NK-92 (cell line): ENCODE data around the gene XPA.

ENCODE experiments used
- DNase-seq: peaks from one replicate; lab custom pipeline; 2025; ENCODE audit not compliant: unreplicated experiment; lab: John Stamatoyannopoulos, UW

The XPA gene

GRCh38 chr9:97659771-97660170 lies 37.4 kb downstream of the XPA start:
- DNase-seq, result no peak

- DNase-seq, result no peak
Observed at GRCh38 chr9:97658707-97659106, 38.4 kb downstream of the XPA start.

- no peak for DNase-seq
Observed at GRCh38 chr9:97651646-97652045, 45.5 kb downstream of the XPA start.

GRCh38 chr9:97647996-97648395 lies 49.1 kb downstream of the XPA start:
- DNase-seq, result no peak

GRCh38 chr9:97645720-97646119 lies 51.4 kb downstream of the XPA start:
- DNase-seq, result no peak

GRCh38 chr9:97640325-97640724 lies 56.8 kb downstream of the XPA start:
- DNase-seq, result no peak

DNA sequence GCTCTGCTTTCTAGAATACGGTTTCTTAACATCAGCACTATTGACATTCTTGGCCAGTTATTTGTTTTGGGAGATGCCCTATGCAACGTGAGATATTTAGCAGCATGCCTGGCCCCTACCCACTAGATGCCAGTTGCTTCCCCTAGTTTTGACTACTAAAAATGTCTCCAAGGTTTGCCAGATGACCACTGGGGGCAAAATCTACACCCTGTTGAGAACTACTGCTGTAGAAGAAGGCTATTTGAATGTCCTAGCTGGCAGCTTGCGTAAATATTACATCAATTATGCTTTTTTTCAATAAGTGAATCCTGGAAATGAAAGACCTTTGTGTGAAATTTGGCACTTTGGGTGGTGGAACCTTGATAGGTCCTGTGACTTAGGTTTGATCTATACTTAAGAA lies 58.5 kb downstream of the XPA start:
- no peak for DNase-seq

- DNase-seq, result no peak
Observed at GRCh38 chr9:97636903-97637302, 60.2 kb downstream of the XPA start.

DNA sequence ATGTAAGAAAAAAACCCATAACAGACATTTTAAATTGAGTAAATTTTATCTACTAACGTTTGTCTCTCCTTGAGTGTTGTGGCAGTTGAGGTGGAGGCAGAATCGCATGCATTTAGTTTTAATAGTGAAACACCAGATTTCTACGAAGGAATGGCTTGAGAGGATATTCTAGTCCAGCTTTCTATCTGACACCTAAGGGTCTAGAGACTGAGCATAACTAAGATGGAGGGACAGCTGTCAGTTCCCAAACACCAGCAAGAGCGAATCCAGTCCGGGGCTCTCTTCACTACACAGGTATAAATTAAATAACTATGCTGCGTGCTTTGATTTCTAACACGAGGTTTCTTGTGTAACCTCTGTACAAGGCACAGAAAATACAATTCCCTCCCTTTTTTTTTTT lies 62.1 kb downstream of the XPA start:
- no peak for DNase-seq

DNA sequence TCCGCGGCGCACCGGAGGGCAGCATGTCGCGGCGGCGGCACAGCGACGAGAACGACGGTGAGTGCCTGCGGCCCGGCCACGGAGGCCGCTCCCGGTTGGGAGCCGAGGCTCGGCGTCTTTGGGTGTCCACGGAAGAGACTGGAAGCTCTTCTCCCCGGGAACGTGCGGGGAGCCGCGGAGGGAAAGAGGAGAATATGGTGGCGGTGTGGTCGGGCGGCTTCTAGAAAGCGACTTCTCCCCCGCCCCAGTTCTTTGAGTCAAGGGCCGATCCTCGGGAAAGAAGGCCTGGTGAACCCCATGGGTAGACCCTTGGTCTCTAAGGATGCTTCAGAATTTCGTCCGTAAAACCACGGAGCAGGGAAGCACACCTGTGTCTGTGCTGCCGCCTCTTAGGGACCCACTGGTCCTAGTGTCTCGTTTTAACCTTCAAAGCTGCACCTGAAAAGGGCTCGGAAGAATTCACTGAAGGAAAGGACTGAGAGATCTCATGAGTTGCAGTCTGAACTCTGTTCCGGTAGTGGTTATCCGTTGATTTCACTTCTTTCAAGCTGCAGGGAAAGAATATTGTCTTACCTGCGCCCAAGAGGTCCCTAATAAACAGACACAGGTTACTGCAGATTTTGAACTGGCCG lies 63.2 kb downstream of the XPA start:
- no peak for DNase-seq

DNA sequence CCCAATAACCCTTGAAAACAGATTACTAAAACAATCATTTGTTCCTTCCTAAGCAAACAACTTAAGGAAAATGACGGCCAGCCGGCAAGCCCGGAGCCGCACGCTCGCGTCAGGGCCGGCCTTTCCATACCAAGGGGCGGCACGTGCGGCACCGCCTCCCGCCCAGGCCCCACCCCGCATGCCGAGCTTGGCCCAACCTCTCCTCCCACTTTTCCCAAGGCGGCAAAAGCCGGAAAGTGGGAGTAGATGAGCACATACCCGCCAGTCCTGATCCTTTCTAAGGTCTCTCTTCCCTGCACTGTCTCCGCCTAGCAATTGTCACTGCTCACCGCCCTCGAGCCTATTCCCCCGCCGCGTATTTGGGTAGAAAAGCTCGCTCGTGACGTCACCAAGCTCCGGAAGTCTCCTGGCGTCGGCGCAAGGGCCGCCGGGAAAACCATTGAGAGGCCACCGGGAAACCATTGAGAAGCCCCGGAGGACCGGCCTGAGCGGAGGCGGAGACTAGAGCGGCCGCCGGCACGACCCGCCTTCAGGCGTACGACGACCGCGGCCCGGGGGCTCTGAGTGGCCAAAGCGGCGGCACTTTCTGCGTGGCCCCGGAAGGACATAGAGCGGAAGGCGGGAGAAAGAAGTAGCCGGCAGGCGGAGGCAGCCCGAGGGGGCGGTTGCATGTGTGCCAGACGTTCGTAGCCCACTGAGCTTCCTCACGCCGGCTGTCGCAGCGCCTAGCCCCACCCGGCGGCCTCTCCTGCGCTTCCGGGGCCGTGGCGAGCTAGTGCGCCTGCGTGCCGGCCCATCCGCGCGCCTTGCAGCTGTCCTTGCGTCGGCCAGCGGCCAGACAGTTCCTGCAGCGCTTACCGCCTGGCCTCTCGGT lies 63.9 kb downstream of the XPA start, which contains the start of the genes NCBP1 and TSTD2:
Gene NCBP1 (plus strand): TSS at position 837 of the 874 bp plus-strand sequence. CDS start 61 bp downstream, outside the sequence.
Gene TSTD2 (minus strand): TSS at position 384 of the 874 bp plus-strand sequence. CDS start 5,806 bp downstream, outside the sequence.
- peak; percentile 65 for DNase-seq

GRCh38 chr9:97632248-97632984 lies 64.7 kb downstream of the XPA start:
- no peak for DNase-seq

DNA sequence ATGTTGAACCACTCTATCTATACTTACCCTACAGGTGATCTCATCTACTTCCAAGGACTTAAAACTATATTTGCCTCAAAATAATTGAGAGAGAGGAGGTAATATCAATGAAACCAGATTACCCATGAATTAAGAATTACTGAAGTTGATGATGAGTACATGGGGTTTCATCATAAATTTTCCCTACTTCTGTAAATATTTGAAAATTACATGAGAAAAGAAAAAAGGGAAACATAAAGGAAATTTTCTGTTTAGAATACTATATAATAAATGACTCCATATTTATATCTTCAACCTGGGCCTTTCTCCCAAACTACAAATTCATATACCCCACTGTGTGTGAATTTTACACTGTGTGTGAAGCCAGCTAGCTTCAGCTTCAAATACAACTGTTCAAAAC lies 66.5 kb downstream of the XPA start:
- DNase-seq, result no peak

DNA sequence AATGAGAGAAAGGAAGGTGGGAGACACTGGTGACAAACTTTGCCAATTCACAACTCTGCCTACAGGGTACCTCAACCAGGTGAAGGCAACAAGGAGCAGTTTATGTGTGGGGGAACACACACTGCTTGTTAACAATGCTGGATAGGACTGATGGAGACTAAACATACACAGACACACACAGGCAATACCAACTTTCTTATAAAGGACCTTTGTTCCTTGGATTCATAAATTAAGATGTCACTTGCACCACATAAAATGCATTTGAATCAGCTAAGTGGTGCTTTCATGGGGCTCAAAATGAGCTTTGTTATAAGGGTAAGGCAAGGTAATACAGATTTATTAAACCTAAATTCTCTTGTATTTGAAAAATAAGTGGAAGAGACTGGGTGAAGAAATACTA lies 68.0 kb downstream of the XPA start:
- DNase-seq, result no peak

GRCh38 chr9:97628668-97629067 lies 68.5 kb downstream of the XPA start:
- DNase-seq, result no peak

DNA sequence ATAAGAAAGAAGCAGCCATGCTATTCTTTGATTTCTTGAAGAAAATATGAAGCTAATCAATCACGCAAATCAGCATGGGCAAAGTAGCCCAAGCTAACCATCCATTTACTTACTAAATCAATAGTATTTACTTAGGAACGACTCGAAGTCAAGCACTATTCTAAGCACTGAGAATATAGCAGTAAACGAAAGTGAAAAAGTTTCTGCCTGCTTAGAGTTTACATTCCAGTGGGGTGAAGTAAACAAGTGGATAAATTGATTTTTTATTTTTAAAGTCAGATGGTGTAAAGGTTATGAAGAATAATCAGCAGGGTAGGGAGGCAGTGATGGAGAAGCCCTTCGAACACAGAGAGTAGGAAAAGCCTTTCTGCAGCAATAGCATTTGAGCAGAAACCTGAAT lies 69.5 kb downstream of the XPA start:
- DNase-seq, result no peak

- no peak for DNase-seq
Observed at GRCh38 chr9:97625620-97626019, 71.5 kb downstream of the XPA start.
